Uterus (tissue), 2 donors: Measurements from ENCODE around the gene HOXB7.

ENCODE experiments used
- POLR2A ChIP-seq, 2 donors: fragments of 450-650 bp; IDR thresholded peaks; one replicate each; pipeline ENCODE4 v1.6.1; 2016; ENCODE audit warnings: antibody characterized with exemption in 2 of 2, mild to moderate bottlenecking in 1 of 2, moderate library complexity in 1 of 2
- TF ChIP-seq, protein P1 (sequence below), 4 experiments: fragments of 200-600 bp in 2 of 4; fragments of 450-650 bp in 2 of 4; sonication (generic) in 2 of 4; IDR thresholded peaks; one replicate each; pipeline ENCODE4 v1.5.1; 2016 to 2019; ENCODE audit warnings: antibody characterized with exemption in 4 of 4, mild to moderate bottlenecking in 2 of 4, moderate library complexity in 1 of 4

DNA sequence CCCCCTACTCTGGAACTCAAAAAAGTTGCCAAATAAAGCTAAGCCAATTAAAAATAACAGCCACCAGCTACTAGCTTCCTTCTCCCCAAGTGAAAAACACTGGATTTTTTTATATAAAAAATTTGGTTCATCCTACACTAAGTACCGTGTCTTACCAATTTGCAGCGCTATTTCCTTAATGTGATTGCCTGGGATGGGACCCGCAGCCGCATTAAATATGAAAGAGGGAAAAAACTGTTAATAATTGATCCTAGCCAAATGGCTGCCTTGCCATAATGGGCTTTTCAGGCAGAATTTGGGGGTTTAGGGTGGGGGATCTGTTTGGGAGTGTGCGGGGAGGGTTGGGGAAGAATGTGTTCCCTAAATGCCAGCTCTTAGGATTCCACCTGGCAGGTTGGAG, 13.3 kb upstream of the HOXB7 start:
- TF ChIP-seq, protein P1, sequence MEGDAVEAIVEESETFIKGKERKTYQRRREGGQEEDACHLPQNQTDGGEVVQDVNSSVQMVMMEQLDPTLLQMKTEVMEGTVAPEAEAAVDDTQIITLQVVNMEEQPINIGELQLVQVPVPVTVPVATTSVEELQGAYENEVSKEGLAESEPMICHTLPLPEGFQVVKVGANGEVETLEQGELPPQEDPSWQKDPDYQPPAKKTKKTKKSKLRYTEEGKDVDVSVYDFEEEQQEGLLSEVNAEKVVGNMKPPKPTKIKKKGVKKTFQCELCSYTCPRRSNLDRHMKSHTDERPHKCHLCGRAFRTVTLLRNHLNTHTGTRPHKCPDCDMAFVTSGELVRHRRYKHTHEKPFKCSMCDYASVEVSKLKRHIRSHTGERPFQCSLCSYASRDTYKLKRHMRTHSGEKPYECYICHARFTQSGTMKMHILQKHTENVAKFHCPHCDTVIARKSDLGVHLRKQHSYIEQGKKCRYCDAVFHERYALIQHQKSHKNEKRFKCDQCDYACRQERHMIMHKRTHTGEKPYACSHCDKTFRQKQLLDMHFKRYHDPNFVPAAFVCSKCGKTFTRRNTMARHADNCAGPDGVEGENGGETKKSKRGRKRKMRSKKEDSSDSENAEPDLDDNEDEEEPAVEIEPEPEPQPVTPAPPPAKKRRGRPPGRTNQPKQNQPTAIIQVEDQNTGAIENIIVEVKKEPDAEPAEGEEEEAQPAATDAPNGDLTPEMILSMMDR (IDR thresholded peaks at IDR 0.05), result no peak
- no peak for TF ChIP-seq POLR2A (IDR thresholded peaks at IDR 0.05)
